Glomerular endothelial cell (primary cell): ENCODE data around the gene MPV17L2. TPM values are rescaled to one million over a fixed set of nuclear protein-coding genes. Genes with fewer than 3 reads are reported as not detected.

Experiments used
- DNase-seq: peaks from one replicate; pipeline ENCODE4 v3.0.0-alpha.2; 2011; ENCODE audit warnings: low read depth, low spot score; ENCODE audit errors: extremely low read depth
- total RNA-seq: library from RNA; depleted of rRNA; stranded (reverse); fragments of >200 nt; gene quantifications from 2 replicates; pipeline ENCODE4 v1.2.3, GENCODE V29; 2015

MPV17L2 gene
- total RNA-seq, 1 donor from 2014 or later, result 36.3 TPM

- DNase-seq, result no peak
Observed at GRCh38 chr19:18214779-18215433, 21.9 kb downstream of the MPV17L2 start.

DNA sequence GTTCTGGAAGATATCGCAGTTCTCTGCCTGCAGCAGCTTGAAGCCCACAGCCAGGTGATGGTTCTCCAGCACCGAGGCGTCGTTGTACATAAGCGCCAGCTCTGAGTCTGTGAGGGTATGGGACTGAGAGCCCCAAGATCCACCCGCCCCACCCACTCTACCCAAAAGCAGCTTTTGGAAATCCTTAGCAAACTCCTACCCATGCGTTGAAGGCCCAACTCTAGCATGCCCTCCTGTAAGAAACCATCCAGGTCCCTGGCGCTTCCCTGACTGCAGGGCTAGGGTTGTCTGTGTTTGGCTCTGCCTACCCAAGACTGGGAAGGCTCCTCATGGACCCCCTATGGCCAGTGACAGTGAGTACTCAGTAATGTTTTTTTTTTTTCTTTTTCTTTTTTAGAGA, 23.8 kb downstream of the MPV17L2 start:
- DNase-seq, result no peak

- DNase-seq, result no peak
Observed at GRCh38 chr19:18218159-18218558, 25.1 kb downstream of the MPV17L2 start.

- DNase-seq, result no peak
Observed at GRCh38 chr19:18218600-18218999, 25.6 kb downstream of the MPV17L2 start.

- DNase-seq, result no peak
Observed at GRCh38 chr19:18219911-18220631, 27.1 kb downstream of the MPV17L2 start.

GRCh38 chr19:18220632-18221275, 27.7 kb downstream of the MPV17L2 start:
- DNase-seq, result no peak

GRCh38 chr19:18221815-18222725, 29.1 kb downstream of the MPV17L2 start:
- DNase-seq, result no peak

GRCh38 chr19:18223860-18224524, 31.0 kb downstream of the MPV17L2 start:
- DNase-seq, result no peak

DNA sequence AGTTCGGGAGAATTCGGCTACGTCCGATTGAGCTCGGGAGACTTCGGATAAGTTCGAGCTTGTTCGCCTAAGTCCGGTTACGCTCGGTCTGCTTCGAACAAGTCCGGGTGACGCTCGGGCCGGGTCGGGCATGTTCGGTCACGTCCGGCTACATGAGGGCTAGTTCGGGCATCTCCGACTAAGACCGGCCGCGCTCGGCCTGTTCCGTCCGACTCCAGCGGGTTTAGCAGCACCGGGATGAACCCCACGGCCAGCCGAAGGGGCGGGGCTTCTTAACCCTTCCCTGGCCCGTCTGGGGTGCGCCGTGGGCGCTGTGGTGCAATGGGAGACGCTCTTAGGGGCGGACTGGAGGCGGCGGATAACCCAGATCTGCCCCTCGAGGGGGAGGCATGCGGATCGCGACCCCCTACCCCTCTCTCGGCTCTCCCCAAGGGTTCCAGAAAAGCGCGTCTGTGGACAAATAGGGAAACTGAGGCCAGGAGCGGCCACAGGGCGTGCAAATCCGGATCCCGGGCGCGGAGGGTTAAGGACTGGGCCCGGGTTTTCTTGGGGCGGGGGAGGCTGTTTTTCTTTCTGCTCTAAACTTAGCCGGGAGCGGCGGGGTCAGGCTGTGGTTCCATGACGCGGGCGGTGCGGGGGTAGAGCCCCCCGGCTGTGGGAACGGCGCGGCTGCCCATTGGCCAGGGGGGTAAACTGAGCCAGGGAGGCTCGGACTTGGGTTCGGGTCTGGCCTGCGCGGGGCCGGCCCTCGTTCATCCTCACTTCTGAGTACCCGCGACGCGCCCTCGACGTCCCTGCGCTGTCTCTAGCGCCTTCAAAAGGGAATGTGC, 31.7 kb downstream of the MPV17L2 start:
- DNase-seq, result peak; percentile 92

GRCh38 chr19:18225355-18225701, 32.3 kb downstream of the MPV17L2 start:
- no peak for DNase-seq

DNA sequence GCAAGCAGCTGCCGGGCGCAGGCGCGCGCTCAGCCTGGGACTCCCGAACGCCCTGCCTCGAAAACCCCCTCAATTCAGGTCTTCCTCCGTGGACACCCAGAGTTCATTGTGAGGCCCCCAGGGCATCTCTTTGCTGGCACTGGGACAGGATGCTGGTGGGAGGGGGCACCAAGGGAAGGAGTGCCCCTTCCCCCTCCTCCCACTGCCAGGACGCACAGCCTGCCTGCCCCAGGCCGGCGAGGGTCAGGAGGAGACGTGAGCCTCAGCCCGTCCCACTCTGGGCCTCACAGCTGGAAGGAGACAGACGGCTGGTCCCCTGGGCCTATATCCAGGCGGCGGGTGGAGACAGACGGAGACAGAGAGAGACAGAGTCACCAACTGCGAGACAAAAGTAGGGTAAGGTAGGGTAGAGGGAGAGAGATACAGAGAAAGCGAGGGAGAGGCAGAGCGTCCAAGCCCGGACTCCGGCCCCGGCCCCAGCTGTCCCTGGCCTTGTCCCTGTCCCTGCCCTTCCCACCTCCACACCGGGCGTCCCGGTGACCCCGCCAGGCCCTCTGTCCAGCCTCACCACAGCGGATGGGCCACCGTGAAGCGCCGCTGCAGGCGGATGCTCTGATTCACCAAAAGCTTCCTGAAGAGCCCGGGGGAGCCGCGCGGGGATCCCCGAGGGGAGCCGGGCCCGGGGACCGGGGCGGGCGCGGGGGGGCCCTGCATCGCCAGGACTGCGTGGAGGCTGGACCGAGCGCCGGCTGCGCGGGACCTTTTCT, 32.9 kb downstream of the MPV17L2 start, which contains the start of gene PDE4C:
TSS of gene PDE4C (minus strand) at position 737 of the 767 bp plus-strand sequence. CDS start at position 714, 23 bp downstream.
- no peak for DNase-seq

- DNase-seq, result no peak
Observed at GRCh38 chr19:18226956-18227780, 34.1 kb downstream of the MPV17L2 start.

DNA sequence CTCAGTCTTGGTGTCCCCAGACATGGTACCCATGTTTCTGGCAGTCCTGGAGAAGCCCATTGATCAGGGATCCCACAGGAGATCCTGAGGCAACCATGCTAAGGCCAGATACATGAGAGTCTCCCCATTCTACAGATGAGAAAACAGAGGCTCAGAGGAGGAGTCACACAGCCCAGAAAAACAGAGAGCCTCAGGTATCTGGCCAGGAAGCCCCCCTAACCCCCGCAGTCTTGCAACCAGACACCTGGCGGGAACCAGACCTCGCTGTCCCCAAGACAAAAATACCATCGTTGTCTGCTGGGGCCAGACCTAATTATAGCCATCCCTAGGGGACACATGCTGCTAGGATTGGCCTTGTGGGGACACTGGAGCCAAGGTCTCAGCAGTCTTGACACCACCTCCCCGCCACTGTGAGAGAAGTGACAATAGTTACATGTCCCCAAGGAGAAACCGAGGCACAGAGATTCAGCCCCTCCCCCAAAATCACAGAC, 34.8 kb downstream of the MPV17L2 start:
- DNase-seq, result no peak

DNA sequence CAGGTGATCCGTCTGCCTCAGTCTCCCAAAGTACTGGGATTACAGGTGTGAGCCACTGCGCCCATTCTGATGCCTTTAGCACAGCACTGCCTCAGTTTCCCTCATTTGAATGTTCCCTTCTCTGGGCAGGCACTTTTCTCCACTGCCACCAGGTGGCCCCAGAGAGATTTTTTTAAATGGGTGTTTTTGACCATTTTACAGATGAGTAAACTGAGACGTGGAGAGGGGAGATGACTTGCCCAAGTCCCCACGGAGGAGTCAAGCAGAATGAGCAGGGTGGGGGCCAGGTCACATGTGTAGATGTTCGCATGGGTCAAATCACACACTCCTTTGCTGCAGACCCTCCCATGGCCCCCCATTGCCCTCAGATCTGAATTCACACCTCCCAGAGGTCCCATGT, 36.5 kb downstream of the MPV17L2 start:
- DNase-seq, result no peak

DNA sequence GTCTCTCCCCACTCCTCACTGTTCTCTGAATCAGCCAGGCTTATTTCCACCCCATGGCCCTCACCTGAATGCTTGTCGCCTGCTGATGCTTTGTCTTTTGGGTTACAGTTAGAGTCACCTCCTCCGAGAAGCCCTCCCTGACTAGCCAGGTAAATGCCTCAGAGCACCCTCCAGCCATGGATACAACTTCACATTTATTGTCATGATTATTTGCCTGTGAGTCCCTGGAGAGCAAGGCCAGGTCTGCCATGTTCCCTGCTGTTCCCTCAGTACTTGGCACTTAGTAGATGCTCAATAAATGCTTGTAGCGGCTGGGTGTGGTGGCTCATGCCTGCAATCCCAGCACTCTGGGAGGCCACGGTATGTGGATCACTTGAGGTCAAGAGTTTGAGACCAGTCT, 36.9 kb downstream of the MPV17L2 start:
- no peak for DNase-seq

- no peak for DNase-seq
Observed at GRCh38 chr19:18230941-18231734, 38.1 kb downstream of the MPV17L2 start.

- no peak for DNase-seq
Observed at GRCh38 chr19:18231775-18232174, 38.8 kb downstream of the MPV17L2 start.
